ENCODE results near the gene SLA2.

DNA sequence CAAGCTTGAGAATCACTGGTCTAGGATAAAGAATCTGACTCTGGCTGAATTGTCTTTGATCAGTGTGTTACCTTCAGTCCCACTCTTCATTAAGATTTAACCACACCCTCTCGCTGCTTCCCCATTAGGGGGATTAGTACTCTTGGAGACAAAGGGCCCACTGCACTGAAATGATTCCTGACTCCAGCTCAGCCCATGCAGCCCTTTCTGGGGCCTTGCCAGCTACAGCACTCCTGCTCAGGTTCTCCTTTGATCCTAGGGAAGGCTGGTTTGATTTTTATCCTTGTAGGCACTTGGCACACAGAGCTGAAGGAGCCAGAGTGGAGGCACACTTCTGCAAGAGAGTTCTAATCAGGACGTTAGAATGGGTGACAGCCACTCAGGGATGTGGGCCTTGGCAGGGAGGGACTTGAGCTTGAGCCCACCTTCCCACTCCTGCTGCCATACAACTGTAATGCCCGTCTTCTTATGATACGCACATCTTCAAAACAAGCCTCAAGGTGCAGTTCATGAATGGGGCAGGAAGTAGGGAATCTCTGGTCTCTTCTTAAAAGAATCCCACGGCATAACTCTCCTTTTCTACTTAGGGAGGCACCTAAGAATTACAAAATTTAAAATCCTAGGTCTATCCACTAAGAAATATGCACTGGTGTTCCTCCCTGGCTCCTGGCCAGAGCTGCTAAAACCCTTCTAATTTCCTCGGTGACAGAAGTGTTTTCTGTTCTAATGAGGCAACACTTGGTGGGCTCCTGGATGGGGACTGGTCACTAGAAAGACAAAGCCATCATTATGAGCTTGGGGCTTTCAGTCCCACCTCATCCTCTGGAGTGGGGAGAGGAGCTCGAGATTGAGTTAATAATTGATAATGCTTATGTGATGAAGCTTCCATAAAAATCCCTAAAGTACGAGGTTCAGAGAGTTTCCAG is 1.5 kb upstream of the SLA2 start:
- TF ChIP-seq, protein P1, sequence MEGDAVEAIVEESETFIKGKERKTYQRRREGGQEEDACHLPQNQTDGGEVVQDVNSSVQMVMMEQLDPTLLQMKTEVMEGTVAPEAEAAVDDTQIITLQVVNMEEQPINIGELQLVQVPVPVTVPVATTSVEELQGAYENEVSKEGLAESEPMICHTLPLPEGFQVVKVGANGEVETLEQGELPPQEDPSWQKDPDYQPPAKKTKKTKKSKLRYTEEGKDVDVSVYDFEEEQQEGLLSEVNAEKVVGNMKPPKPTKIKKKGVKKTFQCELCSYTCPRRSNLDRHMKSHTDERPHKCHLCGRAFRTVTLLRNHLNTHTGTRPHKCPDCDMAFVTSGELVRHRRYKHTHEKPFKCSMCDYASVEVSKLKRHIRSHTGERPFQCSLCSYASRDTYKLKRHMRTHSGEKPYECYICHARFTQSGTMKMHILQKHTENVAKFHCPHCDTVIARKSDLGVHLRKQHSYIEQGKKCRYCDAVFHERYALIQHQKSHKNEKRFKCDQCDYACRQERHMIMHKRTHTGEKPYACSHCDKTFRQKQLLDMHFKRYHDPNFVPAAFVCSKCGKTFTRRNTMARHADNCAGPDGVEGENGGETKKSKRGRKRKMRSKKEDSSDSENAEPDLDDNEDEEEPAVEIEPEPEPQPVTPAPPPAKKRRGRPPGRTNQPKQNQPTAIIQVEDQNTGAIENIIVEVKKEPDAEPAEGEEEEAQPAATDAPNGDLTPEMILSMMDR (IDR thresholded peaks at IDR 0.05; ENCODE audit: control extremely low read depth in 1 of 3, insufficient read depth in 1 of 3, low read depth in 1 of 3, low read length in 3 of 3), result no peak
- TF ChIP-seq, protein P2, sequence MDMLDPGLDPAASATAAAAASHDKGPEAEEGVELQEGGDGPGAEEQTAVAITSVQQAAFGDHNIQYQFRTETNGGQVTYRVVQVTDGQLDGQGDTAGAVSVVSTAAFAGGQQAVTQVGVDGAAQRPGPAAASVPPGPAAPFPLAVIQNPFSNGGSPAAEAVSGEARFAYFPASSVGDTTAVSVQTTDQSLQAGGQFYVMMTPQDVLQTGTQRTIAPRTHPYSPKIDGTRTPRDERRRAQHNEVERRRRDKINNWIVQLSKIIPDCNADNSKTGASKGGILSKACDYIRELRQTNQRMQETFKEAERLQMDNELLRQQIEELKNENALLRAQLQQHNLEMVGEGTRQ (IDR thresholded peaks at IDR 0.05; ENCODE audit: low read length), result no peak
- no peak for TF ChIP-seq SIRT6 (IDR thresholded peaks at IDR 0.05; ENCODE audit: low read length)
